Hindlimb muscle (tissue), 1 donor: Measurements from ENCODE around the gene PLLP. TPM values are rescaled to one million over a fixed set of nuclear protein-coding genes. Genes with fewer than 3 reads are reported as not detected.
"Not testable (repeated sequence)": the region's sequence is repeated elsewhere in the genome, so short reads cannot be mapped to it uniquely, and the experiment has no call there.

Experiments used
- DNase-seq: peaks from one replicate; pipeline ENCODE4 v3.0.0-alpha.2; 2013
- polyA plus RNA-seq: library from polyadenylated mRNA; unstranded; fragments of 120-200 nt; gene quantifications from one replicate; pipeline ENCODE4 v1.2.1, GENCODE V29; 2013; ENCODE audit not compliant: insufficient read length

The PLLP gene
- polyA plus RNA-seq, 1 donor = 0.89 TPM

GRCh38 chr16:57303021-57303909 is 18.8 kb upstream of the PLLP start:
- no peak for DNase-seq

- DNase-seq = no peak
Observed at GRCh38 chr16:57301126-57301817, 16.8 kb upstream of the PLLP start.

GRCh38 chr16:57300387-57301125 is 16.1 kb upstream of the PLLP start:
- peak; percentile 99 for DNase-seq

GRCh38 chr16:57299719-57300386 is 15.4 kb upstream of the PLLP start:
- peak; percentile 95 for DNase-seq

GRCh38 chr16:57299009-57299718 is 14.7 kb upstream of the PLLP start:
- no peak for DNase-seq

GRCh38 chr16:57297856-57298255 is 13.4 kb upstream of the PLLP start:
- DNase-seq = no peak

GRCh38 chr16:57289391-57290257 is 5.2 kb upstream of the PLLP start:
- DNase-seq = no peak

GRCh38 chr16:57285379-57285778 is 907 bp upstream of the PLLP start:
- no peak for DNase-seq

- DNase-seq = no peak
Observed at GRCh38 chr16:57284952-57285363, 486 bp upstream of the PLLP start.

- no peak for DNase-seq
Observed at GRCh38 chr16:57283959-57284208, 588 bp downstream of the PLLP start.

GRCh38 chr16:57283214-57283958 is 1.1 kb downstream of the PLLP start:
- no peak for DNase-seq

- DNase-seq = no peak
Observed at GRCh38 chr16:57282510-57283213, 1.8 kb downstream of the PLLP start.

GRCh38 chr16:57281791-57282190 is 2.7 kb downstream of the PLLP start:
- no peak for DNase-seq

GRCh38 chr16:57279780-57280638 is 4.5 kb downstream of the PLLP start:
- no peak for DNase-seq

GRCh38 chr16:57278494-57278893 is 6.0 kb downstream of the PLLP start:
- no peak for DNase-seq

GRCh38 chr16:57277586-57277985 is 6.9 kb downstream of the PLLP start:
- no peak for DNase-seq

- no peak for DNase-seq
Observed at GRCh38 chr16:57276596-57276995, 7.9 kb downstream of the PLLP start.

- not testable (repeated sequence) for DNase-seq
Observed at GRCh38 chr16:57275946-57276345, 8.5 kb downstream of the PLLP start.

GRCh38 chr16:57273826-57274225 is 10.6 kb downstream of the PLLP start:
- DNase-seq = no peak
